ENCODE measurements around the gene EXOSC1. TPM values are rescaled to one million over a fixed set of nuclear protein-coding genes. Genes with fewer than 3 reads are reported as not detected.

The EXOSC1 gene
- total RNA-seq, 2 experiments from 2014 or later = 28.8 to 29.7 TPM

DNA sequence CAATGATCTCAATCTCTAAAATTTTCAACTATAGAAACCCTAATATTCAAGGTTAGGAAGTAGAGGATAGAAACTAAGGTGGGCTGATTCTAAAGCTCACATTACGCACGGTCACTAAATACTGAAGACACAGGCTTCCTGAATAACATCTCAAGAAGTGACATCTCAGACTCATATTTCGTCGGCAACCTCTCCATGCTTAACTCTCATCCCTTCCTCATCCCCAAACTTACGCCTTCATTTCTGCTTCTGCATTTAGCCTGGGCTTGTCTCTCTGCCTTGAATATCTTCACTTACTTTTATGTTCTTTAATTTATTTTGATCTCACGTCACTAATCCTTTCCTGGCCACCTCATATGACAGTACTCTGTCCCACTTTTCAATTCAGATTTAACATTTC lies 10.6 kb downstream of the EXOSC1 start:
- H3K4me1 Mint-ChIP-seq (ENCODE audit: low read depth) = peaks cover under 1% of the 10 kb centered on the region
- no peaks in the 10 kb centered on the region for H3K9me3 ChIP-seq (ENCODE audit: control insufficient read depth in 1 of 2, insufficient read depth in 1 of 2, low read length in 2 of 2)
- TF ChIP-seq CTCF (IDR thresholded peaks at IDR 0.05) = no peak
- no peak overlapping the region for H3K27ac Mint-ChIP-seq
- ATAC-seq (ENCODE audit: poor library complexity) (no peak), DNase-seq (no peak)
- H3K4me1 ChIP-seq (ENCODE audit: insufficient read depth, low read length) = no peaks in the 10 kb centered on the region
- CTCF ChIA-PET = interaction anchor here (0.6 kb wide), 1 partner anchor 60 kb away, joined by 3 read pairs; no protein-coding TSS in a partner anchor
- peaks cover 81% of the 10 kb centered on the region for H3K36me3 ChIP-seq (ENCODE audit: insufficient read depth, low read length)
- H3K27ac ChIP-seq (ENCODE audit: low read depth in 1 of 2, low read length in 2 of 2) = no peak overlapping the region
- intact Hi-C loops (cut with DNase I, micrococcal nuclease) = no loop called here
- no peak overlapping the region for H3K4me3 Mint-ChIP-seq
- no peaks in the 10 kb centered on the region for H3K9me3 Mint-ChIP-seq
- no peaks in the 10 kb centered on the region for H3K27me3 ChIP-seq (ENCODE audit: control insufficient read depth in 1 of 2, insufficient read depth in 2 of 2, low read length in 2 of 2)
- H3K27me3 Mint-ChIP-seq = no peaks in the 10 kb centered on the region
- no peak overlapping the region for H3K4me3 ChIP-seq (ENCODE audit: low read length)
- POLR2A ChIA-PET = no interaction called here
- peaks cover 86% of the 10 kb centered on the region for H3K36me3 Mint-ChIP-seq (ENCODE audit: low read depth)

DNA sequence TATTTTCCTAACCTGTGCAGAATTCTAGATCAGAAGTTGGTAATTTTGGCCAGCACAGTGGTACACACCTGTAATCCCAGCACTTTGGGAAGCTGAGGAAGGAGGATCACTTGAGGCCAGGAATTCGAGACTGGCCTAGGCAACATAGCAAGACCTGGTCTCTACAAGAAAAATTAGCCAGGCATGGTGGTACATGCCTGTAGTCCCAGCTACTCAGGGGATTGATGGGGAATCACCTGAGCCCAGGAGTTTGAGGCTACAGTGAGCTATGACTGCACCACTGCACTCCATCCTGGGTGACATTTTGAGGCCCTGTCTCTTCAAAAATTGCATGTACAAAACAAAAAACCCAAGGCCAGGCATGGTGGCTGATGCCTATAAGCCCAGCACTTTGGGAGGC lies 11.2 kb downstream of the EXOSC1 start:
- no peak for ATAC-seq (ENCODE audit: poor library complexity)

GRCh38 chr10:97434055-97434454 lies 11.8 kb downstream of the EXOSC1 start:
- Mint-ChIP-seq H3K36me3 (ENCODE audit: low read depth) (peaks cover 85% of the 10 kb centered on the region), H3K9me3 (no peaks in the 10 kb centered on the region), H3K27ac (peak overlapping the region; percentile 24), H3K27me3 (no peaks in the 10 kb centered on the region), H3K4me1 (ENCODE audit: low read depth) (peaks cover 3% of the 10 kb centered on the region), H3K4me3 (no peak overlapping the region)
- POLR2A ChIA-PET = interaction anchor here (1.0 to 1.2 kb wide), 2 partner anchors 11 to 33 kb away, joined by 4 to 6 read pairs; partner anchors contain the start of gene RRP12
- Histone ChIP-seq H3K27ac (ENCODE audit: low read depth in 1 of 2, low read length in 2 of 2) (no peak overlapping the region), H3K36me3 (ENCODE audit: insufficient read depth, low read length) (peaks cover 81% of the 10 kb centered on the region), H3K27me3 (ENCODE audit: control insufficient read depth in 1 of 2, insufficient read depth in 2 of 2, low read length in 2 of 2) (no peaks in the 10 kb centered on the region), H3K9me3 (ENCODE audit: control insufficient read depth in 1 of 2, insufficient read depth in 1 of 2, low read length in 2 of 2) (no peaks in the 10 kb centered on the region), H3K4me1 (ENCODE audit: insufficient read depth, low read length) (peaks cover under 1% of the 10 kb centered on the region), H3K4me3 (ENCODE audit: low read length) (no peak overlapping the region)
- DNase-seq = no peak
- no peak for ATAC-seq (ENCODE audit: poor library complexity)
- no peak for TF ChIP-seq CTCF (IDR thresholded peaks at IDR 0.05)
- intact Hi-C loops (cut with DNase I, micrococcal nuclease) = no loop called here
- CTCF ChIA-PET = interaction anchor here (1.0 kb wide), 1 partner anchor 33 kb away, joined by 3 read pairs; the partner anchor contains the start of gene RRP12

More for the DNA sequence above, 11.2 kb downstream of the EXOSC1 start:
- Mint-ChIP-seq H3K9me3 (no peaks in the 10 kb centered on the region), H3K4me1 (ENCODE audit: low read depth) (peaks cover 3% of the 10 kb centered on the region), H3K27ac (peak overlapping the region; percentile 24), H3K36me3 (ENCODE audit: low read depth) (peaks cover 86% of the 10 kb centered on the region), H3K27me3 (no peaks in the 10 kb centered on the region), H3K4me3 (no peak overlapping the region)
- Histone ChIP-seq H3K27me3 (ENCODE audit: control insufficient read depth in 1 of 2, insufficient read depth in 2 of 2, low read length in 2 of 2) (no peaks in the 10 kb centered on the region), H3K4me1 (ENCODE audit: insufficient read depth, low read length) (no peaks in the 10 kb centered on the region), H3K9me3 (ENCODE audit: control insufficient read depth in 1 of 2, insufficient read depth in 1 of 2, low read length in 2 of 2) (no peaks in the 10 kb centered on the region), H3K36me3 (ENCODE audit: insufficient read depth, low read length) (peaks cover 82% of the 10 kb centered on the region), H3K4me3 (ENCODE audit: low read length) (no peak overlapping the region), H3K27ac (ENCODE audit: low read depth in 1 of 2, low read length in 2 of 2) (no peak overlapping the region)
- intact Hi-C loops (cut with DNase I, micrococcal nuclease) = no loop called here
- ChIA-PET POLR2A (no interaction called here), CTCF (interaction anchor here (1.0 kb wide), 1 partner anchor 33 kb away, joined by 3 read pairs; the partner anchor contains the start of gene RRP12)
- TF ChIP-seq CTCF (IDR thresholded peaks at IDR 0.05) = no peak
- no peak for DNase-seq

Data from CD4-positive, alpha-beta T cell (primary cell).